Measurements from ENCODE around the gene CEPT1. TPM values are rescaled to one million over a fixed set of nuclear protein-coding genes. Genes with fewer than 3 reads are reported as not detected.
"Not testable (repeated sequence)": the region's sequence is repeated elsewhere in the genome, so short reads cannot be mapped to it uniquely, and the experiment has no call there.

CEPT1 gene
- total and polyA plus RNA-seq, 2 donors = 55.3 to 56.9 TPM

GRCh38 chr1:111209622-111210021 lies 69.6 kb downstream of the CEPT1 start:
- Histone ChIP-seq H3K27me3 (ENCODE audit: control insufficient read depth in 2 of 2, insufficient read depth in 1 of 2, low read length in 1 of 2) (no peaks in the 10 kb centered on the region), H3K27ac (ENCODE audit: low read depth in 1 of 2, low read length in 1 of 2) (no peak overlapping the region), H3K4me3 (ENCODE audit: low read length in 2 of 2) (no peak overlapping the region), H3K4me1 (ENCODE audit: control insufficient read depth in 2 of 2, insufficient read depth in 2 of 2, low read length in 2 of 2) (peaks cover 34 to 51% of the 10 kb centered on the region in 2 donors), H3K9me3 (ENCODE audit: control insufficient read depth in 2 of 2, insufficient read depth in 1 of 2, low read length in 1 of 2) (no peaks in the 10 kb centered on the region), H3K36me3 (ENCODE audit: control insufficient read depth in 2 of 2, insufficient read depth in 2 of 2, low read length in 1 of 2) (no peaks in the 10 kb centered on the region)
- 96% methylated on average over 4 of the region's 4 CpGs for WGBS
- DNase-seq (ENCODE audit: low read depth in 6 of 9, low spot score in 9 of 9) = no peak

GRCh38 chr1:111211921-111212320 lies 71.9 kb downstream of the CEPT1 start:
- Histone ChIP-seq H3K27ac (ENCODE audit: low read depth in 1 of 2, low read length in 1 of 2) (peak overlapping the region in 1 of 2 donors; percentile 98), H3K9me3 (ENCODE audit: control insufficient read depth in 2 of 2, insufficient read depth in 1 of 2, low read length in 1 of 2) (no peaks in the 10 kb centered on the region), H3K4me3 (ENCODE audit: low read length in 2 of 2) (no peak overlapping the region), H3K36me3 (ENCODE audit: control insufficient read depth in 2 of 2, insufficient read depth in 2 of 2, low read length in 1 of 2) (no peaks in the 10 kb centered on the region), H3K4me1 (ENCODE audit: control insufficient read depth in 2 of 2, insufficient read depth in 2 of 2, low read length in 2 of 2) (peaks cover 49 to 64% of the 10 kb centered on the region in 2 donors), H3K27me3 (ENCODE audit: control insufficient read depth in 2 of 2, insufficient read depth in 1 of 2, low read length in 1 of 2) (no peaks in the 10 kb centered on the region)
- DNase-seq (ENCODE audit: low read depth in 6 of 9, low spot score in 9 of 9) = no peak
- 98% methylated on average over 1 of the region's 1 CpG for WGBS

- H3K9me3 ChIP-seq (ENCODE audit: control insufficient read depth in 2 of 2, insufficient read depth in 1 of 2, low read length in 1 of 2) = no peaks in the 10 kb centered on the region
- no peak for DNase-seq (ENCODE audit: low read depth in 6 of 9, low spot score in 9 of 9)
- peak overlapping the region; percentile 98 to 99 for H3K27ac ChIP-seq (ENCODE audit: low read depth in 1 of 2, low read length in 1 of 2)
- WGBS = 88% methylated on average over 5 of the region's 5 CpGs
- peaks cover 57 to 71% of the 10 kb centered on the region in 2 donors for H3K4me1 ChIP-seq (ENCODE audit: control insufficient read depth in 2 of 2, insufficient read depth in 2 of 2, low read length in 2 of 2)
- H3K4me3 ChIP-seq (ENCODE audit: low read length in 2 of 2) = no peak overlapping the region
- no peaks in the 10 kb centered on the region for H3K27me3 ChIP-seq (ENCODE audit: control insufficient read depth in 2 of 2, insufficient read depth in 1 of 2, low read length in 1 of 2)
- no peaks in the 10 kb centered on the region for H3K36me3 ChIP-seq (ENCODE audit: control insufficient read depth in 2 of 2, insufficient read depth in 2 of 2, low read length in 1 of 2)
These were observed 72.8 kb downstream of the CEPT1 start for GRCh38 chr1:111212634-111213335.

- Histone ChIP-seq H3K4me1 (ENCODE audit: control insufficient read depth in 2 of 2, insufficient read depth in 2 of 2, low read length in 2 of 2) (peaks cover 58 to 73% of the 10 kb centered on the region in 2 donors), H3K4me3 (ENCODE audit: low read length in 2 of 2) (no peak overlapping the region), H3K27ac (ENCODE audit: low read depth in 1 of 2, low read length in 1 of 2) (peak overlapping the region; percentile 98 to 99), H3K9me3 (ENCODE audit: control insufficient read depth in 2 of 2, insufficient read depth in 1 of 2, low read length in 1 of 2) (no peaks in the 10 kb centered on the region), H3K36me3 (ENCODE audit: control insufficient read depth in 2 of 2, insufficient read depth in 2 of 2, low read length in 1 of 2) (no peaks in the 10 kb centered on the region), H3K27me3 (ENCODE audit: control insufficient read depth in 2 of 2, insufficient read depth in 1 of 2, low read length in 1 of 2) (no peaks in the 10 kb centered on the region)
- 84% methylated on average over 6 of the region's 6 CpGs for WGBS
- no peak for DNase-seq (ENCODE audit: low read depth in 6 of 9, low spot score in 9 of 9)
These were observed 73.4 kb downstream of the CEPT1 start for GRCh38 chr1:111213412-111213811.

- 27% methylated on average over 6 of the region's 6 CpGs for WGBS
- no peaks in the 10 kb centered on the region for H3K9me3 ChIP-seq (ENCODE audit: control insufficient read depth in 2 of 2, insufficient read depth in 1 of 2, low read length in 1 of 2)
- H3K36me3 ChIP-seq (ENCODE audit: control insufficient read depth in 2 of 2, insufficient read depth in 2 of 2, low read length in 1 of 2) = no peaks in the 10 kb centered on the region
- H3K27me3 ChIP-seq (ENCODE audit: control insufficient read depth in 2 of 2, insufficient read depth in 1 of 2, low read length in 1 of 2) = no peaks in the 10 kb centered on the region
- H3K4me1 ChIP-seq (ENCODE audit: control insufficient read depth in 2 of 2, insufficient read depth in 2 of 2, low read length in 2 of 2) = peaks cover 64 to 75% of the 10 kb centered on the region in 2 donors
- H3K4me3 ChIP-seq (ENCODE audit: low read length in 2 of 2) = no peak overlapping the region
- H3K27ac ChIP-seq (ENCODE audit: low read depth in 1 of 2, low read length in 1 of 2) = peak overlapping the region; percentile 98 to 99
- peak in 1 of 9 donors; percentile 72 for DNase-seq (ENCODE audit: low read depth in 6 of 9, low spot score in 9 of 9)
These were observed 74.2 kb downstream of the CEPT1 start for GRCh38 chr1:111214074-111214801.

GRCh38 chr1:111214884-111215283 lies 74.9 kb downstream of the CEPT1 start:
- H3K9me3 ChIP-seq (ENCODE audit: control insufficient read depth in 2 of 2, insufficient read depth in 1 of 2, low read length in 1 of 2) = no peaks in the 10 kb centered on the region
- H3K4me3 ChIP-seq (ENCODE audit: low read length in 2 of 2) = peak overlapping the region; percentile 8 to 43
- H3K36me3 ChIP-seq (ENCODE audit: control insufficient read depth in 2 of 2, insufficient read depth in 2 of 2, low read length in 1 of 2) = no peaks in the 10 kb centered on the region
- H3K27me3 ChIP-seq (ENCODE audit: control insufficient read depth in 2 of 2, insufficient read depth in 1 of 2, low read length in 1 of 2) = no peaks in the 10 kb centered on the region
- peak in 3 of 9 donors; percentile 50 to 85 (median 65) for DNase-seq (ENCODE audit: low read depth in 6 of 9, low spot score in 9 of 9)
- peaks cover 70 to 81% of the 10 kb centered on the region in 2 donors for H3K4me1 ChIP-seq (ENCODE audit: control insufficient read depth in 2 of 2, insufficient read depth in 2 of 2, low read length in 2 of 2)
- 12% methylated on average over 7 of the region's 7 CpGs for WGBS
- H3K27ac ChIP-seq (ENCODE audit: low read depth in 1 of 2, low read length in 1 of 2) = peak overlapping the region; percentile 98 to 99

GRCh38 chr1:111215285-111215684 lies 75.3 kb downstream of the CEPT1 start:
- not testable (repeated sequence) for H3K36me3 ChIP-seq (ENCODE audit: control insufficient read depth in 2 of 2, insufficient read depth in 2 of 2, low read length in 1 of 2)

GRCh38 chr1:111216751-111217150 lies 76.7 kb downstream of the CEPT1 start:
- Histone ChIP-seq H3K27me3 (ENCODE audit: control insufficient read depth in 2 of 2, insufficient read depth in 1 of 2, low read length in 1 of 2) (no peaks in the 10 kb centered on the region), H3K36me3 (ENCODE audit: control insufficient read depth in 2 of 2, insufficient read depth in 2 of 2, low read length in 1 of 2) (no peaks in the 10 kb centered on the region), H3K9me3 (ENCODE audit: control insufficient read depth in 2 of 2, insufficient read depth in 1 of 2, low read length in 1 of 2) (no peaks in the 10 kb centered on the region), H3K27ac (ENCODE audit: low read depth in 1 of 2, low read length in 1 of 2) (peak overlapping the region; percentile 98 to 99), H3K4me1 (ENCODE audit: control insufficient read depth in 2 of 2, insufficient read depth in 2 of 2, low read length in 2 of 2) (peaks cover 85 to 93% of the 10 kb centered on the region in 2 donors), H3K4me3 (ENCODE audit: low read length in 2 of 2) (no peak overlapping the region)
- no peak for DNase-seq (ENCODE audit: low read depth in 6 of 9, low spot score in 9 of 9)
- WGBS = 64% methylated on average over 5 of the region's 5 CpGs

More at GRCh38 chr1:111215285-111215684, 75.3 kb downstream of the CEPT1 start:
- WGBS = 84% methylated on average over 2 of the region's 2 CpGs
- Histone ChIP-seq H3K4me1 (ENCODE audit: control insufficient read depth in 2 of 2, insufficient read depth in 2 of 2, low read length in 2 of 2) (peaks cover 74 to 85% of the 10 kb centered on the region in 2 donors), H3K27ac (ENCODE audit: low read depth in 1 of 2, low read length in 1 of 2) (peak overlapping the region; percentile 98 to 99), H3K4me3 (ENCODE audit: low read length in 2 of 2) (peak overlapping the region; percentile 8 to 43)
- DNase-seq (ENCODE audit: low read depth in 6 of 9, low spot score in 9 of 9); H3K27me3 ChIP-seq (ENCODE audit: control insufficient read depth in 2 of 2, insufficient read depth in 1 of 2, low read length in 1 of 2); H3K9me3 ChIP-seq (ENCODE audit: control insufficient read depth in 2 of 2, insufficient read depth in 1 of 2, low read length in 1 of 2): not testable (repeated sequence)
